Testis (tissue), 3 donors: ENCODE results near the gene KIF1A. TPM values are rescaled to one million over a fixed set of nuclear protein-coding genes. Genes with fewer than 3 reads are reported as not detected.
A peak's percentile ranks its signal among the peaks of the same experiment; 100 is the strongest.

Experiments used
- DNase-seq: peaks from one replicate; pipeline ENCODE4 v3.0.0-alpha.2; 2019
- H3K27ac ChIP-seq, 2 donors: fragments of 200-600 bp; sonication (generic); one replicate each; pipeline ENCODE4 v1.5.1; 2019
- H3K27me3 ChIP-seq: fragments of 200-600 bp; sonication (generic); one replicate; pipeline ENCODE4 v1.5.1; 2019
- H3K36me3 ChIP-seq: fragments of 200-600 bp; sonication (generic); one replicate; pipeline ENCODE4 v1.5.1; 2017; ENCODE audit warnings: low read depth; ENCODE audit errors: missing control alignments
- H3K4me1 ChIP-seq: fragments of 200-600 bp; sonication (generic); one replicate; pipeline ENCODE4 v1.5.1; 2019
- H3K4me3 ChIP-seq, 2 donors: fragments of 200-600 bp; sonication (generic); one replicate each; pipeline ENCODE4 v1.5.1; 2017 to 2019
- H3K9me3 ChIP-seq: fragments of 200-600 bp; sonication (generic); one replicate; pipeline ENCODE4 v1.5.1; 2017
- POLR2A ChIP-seq: fragments of 450-650 bp; IDR thresholded peaks from one replicate; pipeline ENCODE4 v1.6.1; 2017; ENCODE audit warnings: antibody characterized with exemption, mild to moderate bottlenecking, moderate library complexity
- WGBS, 2 donors: methylation state at CpG; one replicate each; pipeline ENCODE4 v1.1.5; 2018; 5-methylcytosine and 5-hydroxymethylcytosine counted together
- intact Hi-C: fragments of 100-400 bp; cut with DNase I; formaldehyde crosslinking; loops from one replicate; pipeline ENCODE4 v1.15.1; 2023; ENCODE audit warnings: low total_unique reads
- polyA plus RNA-seq: library from polyadenylated mRNA; stranded (reverse); fragments of 350-450 nt; fragmentation: Illumina TruSeq; extraction: RNeasy Lipid Tissue Mini Kit (QIAGEN cat#74804); gene quantifications from one replicate; pipeline ENCODE4 v1.2.3, GENCODE V29; 2014; ENCODE audit warnings: low read depth, low replicate concordance; ENCODE audit not compliant: insufficient read depth
- total RNA-seq, 2 donors: library from RNA; depleted of rRNA; stranded (reverse); fragments of >200 nt; gene quantifications; one replicate each; pipeline ENCODE4 v1.2.3, GENCODE V29; 2016
- TF ChIP-seq, protein P1 (sequence below), 3 experiments: fragments of 450-650 bp in 2 of 3; fragments of 200-600 bp in 1 of 3; sonication (generic) in 1 of 3; IDR thresholded peaks; one replicate each; pipeline ENCODE4 v1.5.1; 2016 to 2019; ENCODE audit warnings: antibody characterized with exemption in 3 of 3, mild to moderate bottlenecking in 2 of 3, moderate library complexity in 1 of 3

Gene KIF1A
- total and polyA plus RNA-seq, 3 donors from 2014 or later = 33.5 to 42.1 (median 37.0) TPM

DNA sequence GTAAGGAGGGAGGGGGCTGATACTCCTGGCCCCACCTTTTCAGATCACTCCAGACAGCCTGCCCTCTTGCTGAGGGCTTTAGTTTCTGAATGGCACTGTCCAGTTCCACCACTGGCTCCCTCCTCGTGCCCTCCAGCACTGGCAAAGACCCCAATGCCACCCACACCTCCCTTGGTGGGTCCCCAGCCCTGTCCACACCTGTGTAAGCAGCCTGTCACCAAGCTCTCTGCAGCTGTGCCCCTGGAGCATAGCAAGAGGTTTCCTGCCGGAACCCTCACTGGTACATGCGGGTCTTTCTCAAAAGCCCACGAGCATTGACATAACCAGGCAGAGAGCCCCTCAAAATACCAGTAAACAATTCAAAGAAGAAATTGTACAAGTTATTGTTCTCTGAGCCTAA, 17.6 kb upstream of the KIF1A start:
- Histone ChIP-seq H3K27me3 (no peaks in the 10 kb centered on the region), H3K4me1 (peaks cover 7% of the 10 kb centered on the region), H3K4me3 (no peak overlapping the region), H3K36me3 (no peaks in the 10 kb centered on the region), H3K27ac (no peak overlapping the region), H3K9me3 (no peaks in the 10 kb centered on the region)
- 82 to 90% methylated on average over 3 to 4 of the region's 4 CpGs for WGBS, 2 donors
- intact Hi-C loops = no loop called here
- TF ChIP-seq POLR2A = no peak
- no peak for DNase-seq

DNA sequence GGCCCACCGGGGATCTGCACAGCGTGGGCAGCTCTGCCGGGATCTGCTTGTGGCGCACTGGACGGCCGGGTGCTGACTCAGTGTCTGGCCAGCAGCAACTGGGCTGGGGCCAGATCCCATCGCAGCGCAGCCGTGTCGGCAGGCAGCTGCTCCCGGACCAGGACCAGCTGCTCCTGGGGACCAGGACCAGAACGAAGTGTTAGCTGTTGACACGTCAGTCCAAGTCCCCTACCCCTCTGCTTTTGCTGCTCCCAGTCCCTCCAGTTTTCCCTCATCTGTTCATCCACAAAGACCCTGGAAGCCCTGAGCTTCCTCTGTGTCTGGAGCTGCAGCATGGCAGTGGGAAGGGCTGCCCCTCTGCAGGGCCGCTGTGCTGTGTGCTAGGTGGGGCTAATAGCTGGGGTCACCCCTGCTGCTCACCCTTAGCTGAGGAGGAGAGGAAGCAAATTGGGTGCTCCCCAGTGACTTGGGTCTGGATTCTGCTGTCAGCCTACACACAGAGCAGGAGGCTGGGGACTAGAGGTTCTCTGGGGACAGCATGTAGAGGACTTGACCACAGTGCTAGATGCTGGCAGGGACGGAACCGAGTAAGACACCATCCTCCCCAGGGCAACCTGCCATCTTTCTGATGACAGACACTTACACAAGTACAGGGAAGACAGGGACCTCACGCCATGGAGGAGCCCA, 16.9 kb upstream of the KIF1A start:
- no peaks in the 10 kb centered on the region for H3K36me3 ChIP-seq
- WGBS, 2 donors = 61 to 72% methylated on average over 15 to 17 of the region's 17 CpGs
- peak; percentile 65 for DNase-seq
- no peaks in the 10 kb centered on the region for H3K27me3 ChIP-seq
- peaks cover 7% of the 10 kb centered on the region for H3K4me1 ChIP-seq
- no peaks in the 10 kb centered on the region for H3K9me3 ChIP-seq
- H3K27ac ChIP-seq = no peak overlapping the region
- H3K4me3 ChIP-seq = no peak overlapping the region
- TF ChIP-seq, protein P1, sequence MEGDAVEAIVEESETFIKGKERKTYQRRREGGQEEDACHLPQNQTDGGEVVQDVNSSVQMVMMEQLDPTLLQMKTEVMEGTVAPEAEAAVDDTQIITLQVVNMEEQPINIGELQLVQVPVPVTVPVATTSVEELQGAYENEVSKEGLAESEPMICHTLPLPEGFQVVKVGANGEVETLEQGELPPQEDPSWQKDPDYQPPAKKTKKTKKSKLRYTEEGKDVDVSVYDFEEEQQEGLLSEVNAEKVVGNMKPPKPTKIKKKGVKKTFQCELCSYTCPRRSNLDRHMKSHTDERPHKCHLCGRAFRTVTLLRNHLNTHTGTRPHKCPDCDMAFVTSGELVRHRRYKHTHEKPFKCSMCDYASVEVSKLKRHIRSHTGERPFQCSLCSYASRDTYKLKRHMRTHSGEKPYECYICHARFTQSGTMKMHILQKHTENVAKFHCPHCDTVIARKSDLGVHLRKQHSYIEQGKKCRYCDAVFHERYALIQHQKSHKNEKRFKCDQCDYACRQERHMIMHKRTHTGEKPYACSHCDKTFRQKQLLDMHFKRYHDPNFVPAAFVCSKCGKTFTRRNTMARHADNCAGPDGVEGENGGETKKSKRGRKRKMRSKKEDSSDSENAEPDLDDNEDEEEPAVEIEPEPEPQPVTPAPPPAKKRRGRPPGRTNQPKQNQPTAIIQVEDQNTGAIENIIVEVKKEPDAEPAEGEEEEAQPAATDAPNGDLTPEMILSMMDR (IDR thresholded peaks at IDR 0.05) = no peak
- TF ChIP-seq POLR2A = no peak
- intact Hi-C loops = no loop called here

DNA sequence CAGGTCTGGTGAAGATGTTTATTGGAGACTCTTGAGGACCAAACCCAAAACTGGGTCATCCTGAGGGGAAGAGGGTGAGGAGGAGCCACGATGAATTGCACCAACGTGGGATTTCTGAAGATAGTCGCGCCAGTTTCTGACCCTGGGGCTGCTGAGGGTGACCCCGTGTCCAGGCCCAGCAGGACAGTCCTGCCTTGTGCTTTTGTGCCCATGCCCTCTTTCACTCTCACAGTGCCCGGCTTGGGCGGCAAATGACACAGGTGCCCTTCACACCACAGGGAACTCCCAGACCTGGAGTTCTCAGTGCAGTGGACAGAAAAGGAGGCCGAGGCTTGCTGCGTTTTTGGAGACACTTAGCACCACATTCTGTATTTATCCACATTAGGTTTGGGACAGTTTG, 15.5 kb upstream of the KIF1A start:
- H3K27me3 ChIP-seq = no peaks in the 10 kb centered on the region
- DNase-seq = no peak
- 85 to 93% methylated on average over 7 to 9 of the region's 9 CpGs for WGBS, 2 donors
- no peaks in the 10 kb centered on the region for H3K36me3 ChIP-seq
- H3K9me3 ChIP-seq = no peaks in the 10 kb centered on the region
- H3K4me3 ChIP-seq = no peak overlapping the region
- intact Hi-C loops = no loop called here
- peaks cover 7% of the 10 kb centered on the region for H3K4me1 ChIP-seq
- TF ChIP-seq POLR2A = no peak
- H3K27ac ChIP-seq = no peak overlapping the region

DNA sequence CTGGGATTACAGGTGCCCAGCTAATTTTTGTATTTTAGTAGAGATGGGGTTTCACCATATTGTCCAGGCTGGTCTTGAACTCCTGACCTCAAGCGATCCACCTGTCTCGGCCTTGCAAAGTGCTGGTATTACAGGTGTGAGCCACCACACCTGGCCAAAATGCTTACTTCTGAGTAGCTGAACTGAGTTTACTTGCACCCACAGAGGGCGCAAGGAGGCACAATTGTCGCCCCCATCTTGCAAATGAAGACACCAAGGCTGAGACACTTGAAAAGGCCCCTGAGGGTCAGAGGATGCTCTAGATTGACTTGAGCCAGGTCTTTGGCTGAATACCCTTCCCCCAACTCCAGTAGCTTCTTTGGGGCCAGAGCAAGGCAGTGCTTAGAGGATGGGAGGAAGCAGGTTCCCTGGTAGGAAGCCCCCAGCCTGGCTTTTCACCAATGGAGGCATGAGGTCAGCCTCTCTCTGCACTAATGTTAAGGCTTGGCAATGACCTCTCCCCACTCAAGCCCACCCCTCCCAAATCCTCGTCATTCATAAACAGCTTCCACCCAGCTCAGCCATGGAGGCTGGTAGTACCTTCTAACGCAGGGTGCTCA, 14.5 kb upstream of the KIF1A start:
- no peaks in the 10 kb centered on the region for H3K27me3 ChIP-seq
- H3K4me1 ChIP-seq = peaks cover 7% of the 10 kb centered on the region
- no peak overlapping the region for H3K4me3 ChIP-seq
- H3K36me3 ChIP-seq = no peaks in the 10 kb centered on the region
- intact Hi-C loops = no loop called here
- no peak for TF ChIP-seq POLR2A
- TF ChIP-seq, protein P1 (IDR thresholded peaks at IDR 0.05) = no peak
- no peak overlapping the region for H3K27ac ChIP-seq
- H3K9me3 ChIP-seq = no peaks in the 10 kb centered on the region
- no peak for DNase-seq
- WGBS, 2 donors = 90% methylated on average over 5 to 6 of the region's 6 CpGs

DNA sequence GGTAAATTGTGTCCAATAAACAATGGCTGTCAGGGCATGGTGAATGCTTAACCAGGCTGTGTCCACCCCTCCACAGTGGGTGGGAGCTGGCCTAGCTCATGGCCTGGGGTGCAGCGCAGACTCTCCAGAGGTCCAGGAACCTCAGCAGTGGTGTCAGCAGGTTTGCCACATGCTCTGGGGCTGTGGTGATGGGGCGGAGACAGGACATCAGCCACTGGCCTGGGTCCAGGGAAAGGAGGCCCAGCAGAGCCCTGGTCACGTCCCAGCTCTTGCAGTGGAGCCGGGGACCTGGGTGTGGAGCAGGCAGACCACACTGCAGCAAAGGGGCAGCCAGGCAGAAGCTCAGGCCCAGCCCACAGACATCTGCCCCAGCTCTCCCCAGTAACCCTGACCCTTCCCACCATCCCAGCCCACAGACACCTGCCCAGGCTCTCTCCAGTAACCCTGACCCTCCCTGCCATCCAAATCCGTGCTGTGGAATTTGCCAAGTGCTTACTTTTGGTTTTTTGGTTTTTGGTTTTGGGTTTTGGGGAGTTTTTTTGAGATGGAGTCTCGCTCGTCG, 13.8 kb upstream of the KIF1A start:
- H3K9me3 ChIP-seq = no peaks in the 10 kb centered on the region
- H3K27me3 ChIP-seq = no peaks in the 10 kb centered on the region
- H3K4me3 ChIP-seq = no peak overlapping the region
- H3K27ac ChIP-seq = no peak overlapping the region
- H3K4me1 ChIP-seq = peaks cover 7% of the 10 kb centered on the region
- no peak for DNase-seq
- WGBS, 2 donors = 83 to 99% methylated on average over 5 to 8 of the region's 8 CpGs
- TF ChIP-seq, protein P1 (IDR thresholded peaks at IDR 0.05) = no peak
- no peak for TF ChIP-seq POLR2A
- intact Hi-C loops = no loop called here
- H3K36me3 ChIP-seq = no peaks in the 10 kb centered on the region
